IMR-90 (cell line): ENCODE measurements around the gene TRMT2A.
A peak's percentile ranks its signal among the peaks of the same experiment; 100 is the strongest.

Experiments
- RAD21 ChIP-seq: IDR thresholded peaks from 2 replicates; pipeline ENCODE4 v1.6.1; 2012; ENCODE audit warnings: low read length, improper control_type of control experiment
- TF ChIP-seq, protein P1 (sequence below): conservative IDR thresholded peaks from 2 replicates; pipeline ENCODE4 v1.5.1; 2012; ENCODE audit warnings: mild to moderate bottlenecking, low read depth, low read length, improper control_type of control experiment

DNA sequence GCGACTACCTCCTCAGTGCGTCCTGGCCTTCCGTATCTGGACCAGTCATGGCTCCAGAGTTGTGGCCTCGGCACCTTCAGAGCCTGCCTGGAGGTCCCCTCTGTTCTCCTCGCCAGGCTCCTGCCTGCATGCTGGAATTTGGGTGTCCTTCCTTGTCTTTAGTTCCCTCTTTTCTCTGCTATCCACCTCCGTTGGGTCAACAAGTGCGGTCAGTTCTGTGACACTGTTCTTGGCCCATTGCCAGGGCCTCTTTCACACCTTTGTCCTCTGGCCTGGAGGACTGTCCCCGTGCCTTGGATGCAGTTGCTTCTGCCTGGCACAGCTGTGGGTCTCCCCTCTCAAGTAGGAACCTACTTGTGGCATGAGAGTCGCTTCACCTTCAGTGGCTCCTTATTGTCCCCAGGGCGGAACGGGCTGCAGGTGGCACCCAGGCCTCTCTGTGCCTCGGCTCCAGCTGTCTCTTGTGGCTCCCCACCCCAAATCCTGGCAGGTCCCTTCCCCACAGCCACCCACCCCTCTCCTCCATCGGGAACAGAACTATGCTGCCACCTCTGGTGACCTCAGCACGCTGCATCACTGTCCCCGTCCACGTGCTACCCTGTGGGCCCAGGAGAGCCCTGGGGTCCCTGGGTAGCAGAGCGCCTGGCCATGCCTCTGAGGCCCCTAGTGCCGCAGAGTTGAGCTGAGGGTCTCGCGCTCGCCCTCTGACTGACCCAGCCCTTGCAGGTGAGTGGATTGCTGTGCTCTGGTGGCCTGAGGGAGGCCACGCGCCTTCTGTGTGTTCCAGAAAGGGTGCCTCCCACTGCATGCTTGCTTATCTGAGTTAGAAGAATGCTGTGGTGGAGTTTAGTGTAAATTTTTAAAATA is 32.2 kb downstream of the TRMT2A start:
- no peak for TF ChIP-seq RAD21
- TF ChIP-seq, protein P1, sequence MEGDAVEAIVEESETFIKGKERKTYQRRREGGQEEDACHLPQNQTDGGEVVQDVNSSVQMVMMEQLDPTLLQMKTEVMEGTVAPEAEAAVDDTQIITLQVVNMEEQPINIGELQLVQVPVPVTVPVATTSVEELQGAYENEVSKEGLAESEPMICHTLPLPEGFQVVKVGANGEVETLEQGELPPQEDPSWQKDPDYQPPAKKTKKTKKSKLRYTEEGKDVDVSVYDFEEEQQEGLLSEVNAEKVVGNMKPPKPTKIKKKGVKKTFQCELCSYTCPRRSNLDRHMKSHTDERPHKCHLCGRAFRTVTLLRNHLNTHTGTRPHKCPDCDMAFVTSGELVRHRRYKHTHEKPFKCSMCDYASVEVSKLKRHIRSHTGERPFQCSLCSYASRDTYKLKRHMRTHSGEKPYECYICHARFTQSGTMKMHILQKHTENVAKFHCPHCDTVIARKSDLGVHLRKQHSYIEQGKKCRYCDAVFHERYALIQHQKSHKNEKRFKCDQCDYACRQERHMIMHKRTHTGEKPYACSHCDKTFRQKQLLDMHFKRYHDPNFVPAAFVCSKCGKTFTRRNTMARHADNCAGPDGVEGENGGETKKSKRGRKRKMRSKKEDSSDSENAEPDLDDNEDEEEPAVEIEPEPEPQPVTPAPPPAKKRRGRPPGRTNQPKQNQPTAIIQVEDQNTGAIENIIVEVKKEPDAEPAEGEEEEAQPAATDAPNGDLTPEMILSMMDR: peak; percentile 32; the same call in 1 of the 2 replicates
